ENCODE results near the gene R3HDM2.

DNA sequence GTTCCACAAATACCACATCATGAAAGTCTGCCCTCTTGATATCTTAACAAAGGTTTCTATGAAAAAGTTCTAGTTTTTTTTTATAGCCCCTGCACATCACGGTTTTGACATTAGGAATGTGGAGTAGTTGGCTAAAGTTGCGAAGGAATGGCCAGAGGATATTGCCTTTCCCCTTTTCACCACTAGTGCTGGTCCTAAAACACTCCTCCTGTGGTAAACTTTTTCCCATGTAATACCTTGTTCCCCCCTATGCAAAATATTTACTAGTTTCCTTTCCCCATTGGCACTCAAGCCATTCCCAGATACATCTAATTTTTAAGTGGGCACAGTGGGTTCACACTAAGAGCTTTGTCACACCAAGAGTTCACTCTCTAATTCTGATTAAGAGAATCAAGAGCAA is 33.4 kb downstream of the R3HDM2 start:
- TF ChIP-seq EP300 (IDR thresholded peaks at IDR 0.05; ENCODE audit: low read depth) (no peak), POLR2AphosphoS5 (IDR thresholded peaks at IDR 0.05) (no peak), POLR2A (IDR thresholded peaks at IDR 0.05) (no peak)
- TF ChIP-seq, protein P1, sequence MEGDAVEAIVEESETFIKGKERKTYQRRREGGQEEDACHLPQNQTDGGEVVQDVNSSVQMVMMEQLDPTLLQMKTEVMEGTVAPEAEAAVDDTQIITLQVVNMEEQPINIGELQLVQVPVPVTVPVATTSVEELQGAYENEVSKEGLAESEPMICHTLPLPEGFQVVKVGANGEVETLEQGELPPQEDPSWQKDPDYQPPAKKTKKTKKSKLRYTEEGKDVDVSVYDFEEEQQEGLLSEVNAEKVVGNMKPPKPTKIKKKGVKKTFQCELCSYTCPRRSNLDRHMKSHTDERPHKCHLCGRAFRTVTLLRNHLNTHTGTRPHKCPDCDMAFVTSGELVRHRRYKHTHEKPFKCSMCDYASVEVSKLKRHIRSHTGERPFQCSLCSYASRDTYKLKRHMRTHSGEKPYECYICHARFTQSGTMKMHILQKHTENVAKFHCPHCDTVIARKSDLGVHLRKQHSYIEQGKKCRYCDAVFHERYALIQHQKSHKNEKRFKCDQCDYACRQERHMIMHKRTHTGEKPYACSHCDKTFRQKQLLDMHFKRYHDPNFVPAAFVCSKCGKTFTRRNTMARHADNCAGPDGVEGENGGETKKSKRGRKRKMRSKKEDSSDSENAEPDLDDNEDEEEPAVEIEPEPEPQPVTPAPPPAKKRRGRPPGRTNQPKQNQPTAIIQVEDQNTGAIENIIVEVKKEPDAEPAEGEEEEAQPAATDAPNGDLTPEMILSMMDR (IDR thresholded peaks at IDR 0.05): no peak

Data from transverse colon (tissue), 4 donors.